KBM-7 (cell line): Measurements from ENCODE around the gene OR7A5.
A peak's percentile ranks its signal among the peaks of the same experiment; 100 is the strongest.

Experiments used
- DNase-seq: peaks from one replicate; pipeline ENCODE4 v3.0.0-alpha.2; 2015
- in situ Hi-C: fragments of 300-500 bp; cut with MboI; formaldehyde crosslinking; loops from 2 replicates; pipeline ENCODE4 v1.14.3; 2020; ENCODE audit warnings: low sequenced_read_pairs, low pct_unique_long_range_greater_than_20kb, mixed read lengths

OR7A5 gene

DNA sequence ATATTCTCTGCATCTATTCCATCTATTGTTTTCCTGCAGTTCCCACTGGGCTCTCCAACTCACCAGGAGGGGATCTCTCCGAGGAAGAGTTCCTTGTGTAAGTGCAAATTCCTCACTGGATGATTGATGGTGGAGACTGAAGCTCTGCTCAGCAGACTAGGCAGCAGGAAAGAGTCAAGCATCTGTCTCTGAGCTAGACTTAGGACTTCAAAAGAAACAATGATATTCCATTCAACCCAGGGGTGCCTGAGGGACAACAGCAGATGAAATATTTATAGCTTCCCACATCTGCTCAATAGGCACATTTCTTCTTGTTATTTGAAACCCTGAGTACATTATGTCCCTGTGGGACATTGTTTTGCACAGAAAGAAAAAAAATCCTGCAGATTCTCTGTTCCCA, at the start of gene OR7A5, which contains the start of gene OR7C1:
Gene OR7A5, minus strand, starts transcription at position 175 of the 400 bp plus-strand sequence. CDS start 6,944 bp downstream, outside the sequence.
Gene OR7C1, minus strand, starts transcription at position 175 of the 400 bp plus-strand sequence. CDS start 35,049 bp downstream, outside the sequence.
- in situ Hi-C loops, result no loop called here
- no peak for DNase-seq

GRCh38 chr19:14871619-14872230, 36.7 kb upstream of the OR7A5 start:
- in situ Hi-C loops, result no loop called here
- DNase-seq, result peak; percentile 49

- in situ Hi-C loops, result no loop called here
Observed at GRCh38 chr19:14868497-14868896, 33.5 kb upstream of the OR7A5 start.

DNA sequence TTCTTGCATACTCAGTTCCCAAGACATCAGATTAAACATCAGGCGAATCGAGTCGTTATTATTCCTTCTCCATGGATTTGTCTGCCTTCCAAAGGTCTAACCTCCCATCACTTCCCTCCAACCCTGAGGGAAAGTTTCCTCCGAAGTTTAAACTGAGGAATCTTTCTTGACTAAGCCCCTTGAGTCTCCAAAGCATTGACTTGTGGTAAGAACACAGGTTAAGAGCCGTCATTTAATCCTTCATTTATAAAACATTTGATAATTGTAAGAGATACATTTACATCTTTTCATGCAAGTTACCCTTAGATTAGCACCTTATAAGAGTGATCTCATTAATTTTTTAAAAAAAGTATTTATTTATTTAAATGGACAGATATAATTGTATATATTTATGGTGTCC, 13.8 kb upstream of the OR7A5 start, which contains the start of gene OR7A10:
Gene OR7A10, minus strand, starts transcription at position 101 of the 400 bp plus-strand sequence. CDS start 7,045 bp downstream, outside the sequence.
- DNase-seq, result no peak

More at GRCh38 chr19:14868497-14868896, 33.5 kb upstream of the OR7A5 start:
- no peak for DNase-seq

DNA sequence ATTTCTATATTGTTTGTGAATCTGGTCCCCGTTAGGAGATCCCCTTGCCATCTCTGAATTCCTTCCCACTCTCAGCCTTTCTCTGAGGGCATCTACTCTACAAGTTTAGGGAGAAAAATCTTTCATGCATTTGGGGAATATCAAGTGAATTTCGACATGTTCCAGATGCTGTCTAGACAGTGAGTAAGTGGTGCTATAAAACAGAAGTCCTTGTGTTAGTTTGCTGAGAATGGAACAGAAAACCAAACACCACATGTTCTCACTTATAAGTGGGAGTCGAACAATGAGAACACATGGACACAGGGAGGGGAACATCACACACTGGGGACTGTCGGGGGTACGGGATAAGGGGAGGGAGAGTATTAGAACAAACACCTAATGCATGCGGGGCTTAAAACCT, 8.6 kb upstream of the OR7A5 start:
- in situ Hi-C loops, result no loop called here
- DNase-seq, result no peak

More for the DNA sequence above, 13.8 kb upstream of the OR7A5 start, which contains the start of gene OR7A10:
- in situ Hi-C loops, result no loop called here

DNA sequence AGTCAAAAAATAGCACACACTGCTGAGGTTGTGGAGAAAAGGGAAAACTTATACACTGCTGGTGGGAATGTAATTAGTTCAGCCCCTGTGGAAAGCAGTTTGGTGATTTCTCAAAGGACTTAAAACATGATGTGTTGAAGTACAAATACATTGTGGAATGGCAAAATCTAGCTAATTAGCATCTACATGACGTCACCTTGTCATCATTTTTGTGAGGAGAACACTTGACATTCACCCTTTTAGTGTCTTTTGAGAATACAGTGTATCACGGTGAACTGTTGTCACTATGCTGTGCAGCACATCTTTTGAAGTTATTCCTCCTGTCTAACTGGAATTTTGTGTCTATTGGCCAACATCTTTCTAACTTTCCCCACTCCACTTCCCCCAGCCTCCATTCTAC, 8.2 kb upstream of the OR7A5 start:
- in situ Hi-C loops, result no loop called here
- no peak for DNase-seq

- in situ Hi-C loops, result no loop called here
- no peak for DNase-seq
Observed at GRCh38 chr19:14840206-14840605, 5.2 kb upstream of the OR7A5 start.

DNA sequence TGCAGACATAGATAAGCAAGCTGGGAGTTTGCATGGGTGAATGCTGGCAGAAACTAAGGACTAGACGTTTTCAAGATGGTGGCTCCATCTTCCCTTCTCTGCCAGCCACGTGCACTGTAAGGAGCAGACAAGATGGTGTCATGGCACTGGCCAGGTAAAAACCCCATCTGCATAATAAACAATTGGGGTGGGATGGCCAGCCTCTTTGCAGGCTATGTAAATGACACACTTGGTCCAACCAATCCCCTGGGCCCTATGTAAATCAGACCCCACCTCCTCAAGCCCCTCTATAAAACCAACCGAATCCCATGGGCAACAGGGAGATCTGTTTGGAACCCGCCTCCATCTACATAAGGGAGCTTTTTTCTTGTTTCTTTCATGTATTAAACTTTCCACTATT, 2.4 kb upstream of the OR7A5 start:
- in situ Hi-C loops, result no loop called here
- no peak for DNase-seq

DNA sequence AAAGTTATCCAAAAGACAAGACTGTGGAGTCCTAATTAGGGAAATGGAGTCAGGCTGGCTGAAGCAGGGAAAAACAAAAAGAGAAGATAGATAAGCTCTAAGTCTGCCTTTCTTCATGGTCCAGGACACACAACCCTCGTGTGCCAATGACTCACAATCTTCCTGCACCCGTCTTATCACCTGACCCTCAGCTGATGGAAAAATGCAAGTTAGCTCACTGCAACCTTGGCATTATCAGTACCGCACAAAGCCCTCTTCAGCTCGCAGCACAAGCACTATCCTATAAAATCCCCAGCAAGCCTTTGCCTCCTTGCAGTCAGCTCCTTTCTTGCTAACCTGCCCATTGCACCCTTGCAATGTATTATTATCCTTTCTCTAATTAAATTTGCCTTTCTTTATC, 4.3 kb downstream of the OR7A5 start:
- in situ Hi-C loops, result no loop called here
- DNase-seq, result no peak

DNA sequence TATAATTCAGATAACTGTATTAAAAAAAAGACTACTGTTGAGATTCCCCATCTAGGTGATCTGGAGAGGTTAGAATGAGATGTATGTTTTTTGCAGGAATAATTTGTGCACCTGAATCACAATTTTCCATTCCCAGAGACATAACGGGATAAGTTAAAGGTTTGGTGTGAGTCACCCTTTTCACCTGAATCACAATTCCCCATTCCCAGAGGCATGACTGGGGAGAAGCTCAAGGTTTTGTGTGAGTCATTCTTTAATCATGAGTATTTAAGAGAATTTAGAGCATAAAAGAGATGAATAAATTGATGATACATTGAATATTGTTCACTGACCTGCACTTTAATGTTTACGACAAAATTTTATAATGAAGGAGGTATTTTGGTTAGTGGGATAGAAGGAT, 9.0 kb downstream of the OR7A5 start:
- in situ Hi-C loops, result no loop called here

GRCh38 chr19:14821937-14822336, 13.0 kb downstream of the OR7A5 start:
- DNase-seq, result peak; percentile 63
- in situ Hi-C loops, result no loop called here

More for the DNA sequence above, 9.0 kb downstream of the OR7A5 start:
- no peak for DNase-seq

GRCh38 chr19:14818588-14818987, 16.4 kb downstream of the OR7A5 start:
- DNase-seq, result no peak
- in situ Hi-C loops, result no loop called here

DNA sequence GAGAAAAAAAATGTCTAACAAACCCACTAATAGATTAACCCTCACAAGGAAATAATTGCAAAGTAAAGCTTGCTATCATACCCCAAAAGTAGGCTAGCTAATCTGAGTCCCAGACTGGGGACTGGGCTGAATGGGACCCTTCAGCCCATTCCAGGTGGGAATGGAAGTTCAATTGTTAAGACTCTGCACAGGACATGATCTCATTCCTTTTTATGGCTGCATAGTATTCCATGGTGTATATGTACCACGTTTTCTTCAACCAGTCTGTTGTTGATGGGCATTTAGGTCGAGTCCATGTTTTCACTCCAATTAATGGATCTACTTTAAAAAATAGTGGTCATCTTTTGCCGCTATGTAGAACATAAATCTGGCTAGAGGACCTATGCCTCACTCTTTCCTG, 17.9 kb downstream of the OR7A5 start:
- DNase-seq, result no peak
- in situ Hi-C loops, result no loop called here

GRCh38 chr19:14814982-14815652, 19.9 kb downstream of the OR7A5 start:
- DNase-seq, result no peak
- in situ Hi-C loops, result no loop called here

DNA sequence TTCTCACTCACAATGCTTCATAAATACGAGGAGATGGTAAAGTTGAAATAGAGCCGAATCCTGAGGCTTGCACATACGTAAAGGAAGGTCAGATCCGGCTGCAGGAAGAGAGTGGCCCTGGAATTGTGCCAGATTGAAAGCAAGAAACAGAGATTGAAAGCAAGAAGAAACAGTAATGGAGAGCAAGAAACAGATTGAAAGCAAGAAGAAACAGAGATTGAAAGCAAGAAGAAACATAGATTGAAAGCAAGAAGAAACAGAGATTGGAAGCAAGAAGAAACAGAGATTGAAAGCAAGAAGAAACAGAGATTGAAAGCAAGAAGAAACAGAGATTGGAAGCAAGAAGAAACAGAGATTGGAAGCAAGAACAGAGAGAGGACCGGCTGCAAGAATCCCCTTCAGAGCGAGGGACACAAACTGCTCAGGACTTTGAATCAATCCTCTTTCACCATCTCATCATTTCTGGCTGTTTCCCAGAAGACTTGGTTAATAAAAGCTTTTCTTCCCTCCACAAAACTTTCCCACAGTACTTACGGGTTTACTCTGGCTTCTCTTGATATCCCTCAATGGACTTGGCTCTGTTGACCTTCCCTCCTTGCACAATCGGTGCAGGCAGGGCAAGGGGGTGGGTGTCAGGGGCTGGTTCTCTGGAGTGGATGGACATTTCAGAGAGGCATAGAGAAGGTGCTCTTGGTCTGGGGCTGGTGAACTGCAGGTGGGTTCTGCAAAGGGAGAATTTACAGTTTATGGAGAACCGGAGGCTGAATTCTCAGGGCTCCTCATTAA, 25.5 kb downstream of the OR7A5 start:
- DNase-seq, result no peak
- in situ Hi-C loops, result no loop called here

DNA sequence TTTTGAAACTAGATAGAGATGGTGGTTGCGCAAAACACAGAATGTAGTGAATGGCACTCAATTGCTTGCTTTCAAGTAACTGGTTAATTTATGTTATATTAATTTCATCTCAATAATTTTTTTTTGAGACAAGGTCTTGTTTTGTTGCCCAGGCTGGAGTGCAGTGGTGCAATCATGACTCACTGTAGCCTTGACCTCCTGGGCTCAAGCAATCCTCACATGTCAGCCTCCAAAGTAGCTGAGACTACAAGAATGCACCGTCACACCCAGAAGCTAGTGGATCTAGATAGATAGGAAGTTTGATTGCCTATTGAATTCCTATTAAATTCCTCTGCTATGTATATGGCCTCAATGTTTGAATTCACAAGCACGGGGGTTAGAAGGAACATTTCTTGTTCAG, 30.2 kb downstream of the OR7A5 start:
- no peak for DNase-seq
- in situ Hi-C loops, result no loop called here

GRCh38 chr19:14798760-14799159, 36.2 kb downstream of the OR7A5 start:
- DNase-seq, result no peak
- in situ Hi-C loops, result no loop called here

DNA sequence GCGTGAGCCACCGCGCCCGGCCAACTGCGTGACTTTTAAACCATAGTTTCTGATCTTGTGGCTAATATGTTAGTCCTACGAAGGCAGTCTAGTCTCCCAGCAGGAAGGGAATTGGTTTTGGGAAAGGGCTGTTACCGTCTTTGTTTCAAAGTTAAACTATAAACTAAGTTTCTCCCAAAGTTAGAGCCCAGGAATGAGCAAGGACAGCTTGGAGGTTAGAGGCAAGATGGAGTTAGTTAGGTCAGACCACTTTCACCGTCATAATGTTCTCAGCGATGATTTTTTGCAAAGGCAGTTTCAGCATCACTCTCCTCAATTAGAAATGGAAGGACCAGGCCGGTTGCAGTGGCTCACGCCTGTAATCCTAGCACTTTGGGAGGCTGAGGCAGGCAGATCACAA, 39.0 kb downstream of the OR7A5 start:
- no peak for DNase-seq
- in situ Hi-C loops, result no loop called here

GRCh38 chr19:14795078-14795721, 39.8 kb downstream of the OR7A5 start:
- in situ Hi-C loops, result no loop called here
- DNase-seq, result no peak
